Pancreas (tissue), 10 donors: ENCODE results near the gene ABCG2. TPM values are rescaled to one million over a fixed set of nuclear protein-coding genes. Genes with fewer than 3 reads are reported as not detected.

Experiments used
- ATAC-seq, 4 donors: fragments of 200-7000 bp; cut with Tn5 transposase; one replicate each; pipeline versions ENCODE4 v1.8.0 to v1.9.1; 2020; ENCODE audit warnings: mild to moderate bottlenecking in 4 of 4, moderate library complexity in 4 of 4
- DNase-seq, 6 donors: peaks; one replicate each; pipeline ENCODE4 v3.0.0-alpha.2; 2020
- FAIRE-seq: peaks from 2 replicates; lab custom pipeline; 2012; peaks lifted over from hg19 to GRCh38; lab: Jason Lieb, UNC
- H3K27ac ChIP-seq, 4 donors: fragments of 200-600 bp; sonication (generic); 1 replicate in 3 of 4; 2 replicates in 1 of 4; pipeline versions ENCODE4 v1.5.0 to v1.8.0; 2020
- H3K27me3 ChIP-seq, 4 donors: fragments of 200-600 bp; one replicate each; pipeline ENCODE4 v1.8.0; 2021
- H3K36me3 ChIP-seq, 3 donors: fragments of 200-600 bp; sonication (generic) in 1 of 3; one replicate each; pipeline versions ENCODE4 v1.5.0 to v1.8.0; 2020 to 2021
- H3K4me1 ChIP-seq, 3 donors: fragments of 200-600 bp; one replicate each; pipeline ENCODE4 v1.8.0; 2021
- H3K4me3 ChIP-seq, 4 donors: fragments of 200-600 bp; sonication (generic) in 2 of 4; one replicate each; pipeline versions ENCODE4 v1.5.0 to v1.8.0; 2020 to 2021
- H3K9me3 ChIP-seq, 4 donors: fragments of 200-600 bp; one replicate each; pipeline ENCODE4 v1.8.0; 2021
- WGBS, 2 donors: extraction: QIAGEN DNeasy Blood & Tissue Kit; methylation state at CpG; one replicate each; pipeline ENCODE4 v1.1.7; 2013; 5-methylcytosine and 5-hydroxymethylcytosine counted together
- intact Hi-C, 3 donors: fragments of 100-400 bp; cut with DNase I; formaldehyde crosslinking; loops; one replicate each; pipeline versions ENCODE4 v1.11.1 to v1.14.2; 2022
- polyA plus RNA-seq, 2 donors: library from polyadenylated mRNA; stranded (reverse); fragments of 200-250 nt; gene quantifications; one replicate each; pipeline ENCODE4 v1.2.3, GENCODE V29; 2013
- total RNA-seq, 6 donors: library from RNA; stranded (reverse); fragmentation: NEBNext Ultra II Directional in 4 of 6; extraction: Animal tissue kit (Norgen Biotek cat#: 25700) in 4 of 6; gene quantifications; one replicate each; pipeline versions ENCODE4 v1.2.1 to v1.2.4, GENCODE V29; 2021 to 2023
- TF ChIP-seq, protein P1 (sequence below), 4 donors: fragments of 200-600 bp; sonication (generic) in 3 of 4; IDR thresholded peaks; one replicate each; pipeline versions ENCODE4 v1.5.0 to v1.8.0; 2021; ENCODE audit warnings: antibody characterized with exemption in 4 of 4
- donor health status: healthy with polysubstance abuse.
- donor health status: DM: no; HTN: no; CAD: no; lungs with moderate emphysema.
- donor health status: DM: no; HTN: no; CAD: no.
- donor health status: control.
- donor health status: control.
- donor health status: Bipolar disorder and iron deficiency.
- donor health status: DM: yes; HTN: yes; CAD: no.
- donor health status: DM: no; HTN: no; CAD: no.
- donor health status: DM: no; HTN: no; CAD: no.
- donor health status: DM: yes; HTN: yes; CAD: no.

The ABCG2 gene
- total RNA-seq (under 1 TPM; 0.24 to 0.97 (median 0.45) TPM), polyA plus RNA-seq (under 1 TPM; 0.23 to 0.68 TPM)

DNA sequence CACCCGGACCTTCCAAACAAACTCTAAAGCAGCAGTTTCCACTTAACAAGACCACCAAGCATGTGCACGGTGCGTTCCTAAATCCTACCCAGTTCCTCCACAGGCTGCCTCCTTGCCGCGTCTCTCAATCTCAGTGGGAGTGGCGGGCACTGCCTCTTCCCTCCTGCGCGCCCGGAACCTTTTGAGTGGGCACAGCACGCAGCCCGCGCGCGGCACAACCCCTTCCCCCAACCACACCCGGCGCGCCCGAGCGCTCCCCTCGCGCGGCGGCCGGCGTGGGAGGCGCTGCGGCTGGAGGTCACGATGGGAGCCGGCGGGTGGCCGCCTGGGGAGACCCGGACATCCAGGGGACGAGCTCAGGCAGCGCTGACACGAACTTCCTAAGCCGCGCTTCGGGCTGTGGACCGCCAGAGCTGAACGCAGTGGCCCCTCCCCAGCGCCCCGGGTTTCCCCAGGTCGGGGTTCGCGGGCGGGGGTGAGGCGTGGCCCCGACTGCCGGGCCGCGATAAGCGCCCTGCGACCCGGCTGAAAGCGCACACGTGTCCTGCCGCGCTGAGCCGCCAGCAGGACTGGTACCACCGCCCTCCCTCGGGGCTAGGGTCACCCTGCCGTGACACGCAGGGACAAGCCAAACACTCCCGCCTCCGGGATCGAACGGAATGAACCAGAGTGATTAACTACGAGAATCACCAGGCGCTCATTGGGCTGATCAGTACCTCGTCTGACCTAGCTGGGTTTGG is at the start of gene ABCG2:
ABCG2 (minus strand) TSS at position 151 of the 740 bp plus-strand sequence. CDS start 18,644 bp downstream, outside the sequence.
- WGBS, 2 donors, result 0 to 1% methylated on average over 58 to 70 of the region's 70 CpGs
- peak; percentile 28 to 69 (median 63) for ATAC-seq
- no peaks in the 10 kb centered on the region for H3K36me3 ChIP-seq
- no peaks in the 10 kb centered on the region for H3K9me3 ChIP-seq
- H3K27ac ChIP-seq, result no peak within 1 kb of the TSS
- no peaks in the 10 kb centered on the region for H3K27me3 ChIP-seq
- peak within 1 kb of the TSS; percentile 29 to 62 (median 48) for H3K4me3 ChIP-seq
- TF ChIP-seq, protein P1, sequence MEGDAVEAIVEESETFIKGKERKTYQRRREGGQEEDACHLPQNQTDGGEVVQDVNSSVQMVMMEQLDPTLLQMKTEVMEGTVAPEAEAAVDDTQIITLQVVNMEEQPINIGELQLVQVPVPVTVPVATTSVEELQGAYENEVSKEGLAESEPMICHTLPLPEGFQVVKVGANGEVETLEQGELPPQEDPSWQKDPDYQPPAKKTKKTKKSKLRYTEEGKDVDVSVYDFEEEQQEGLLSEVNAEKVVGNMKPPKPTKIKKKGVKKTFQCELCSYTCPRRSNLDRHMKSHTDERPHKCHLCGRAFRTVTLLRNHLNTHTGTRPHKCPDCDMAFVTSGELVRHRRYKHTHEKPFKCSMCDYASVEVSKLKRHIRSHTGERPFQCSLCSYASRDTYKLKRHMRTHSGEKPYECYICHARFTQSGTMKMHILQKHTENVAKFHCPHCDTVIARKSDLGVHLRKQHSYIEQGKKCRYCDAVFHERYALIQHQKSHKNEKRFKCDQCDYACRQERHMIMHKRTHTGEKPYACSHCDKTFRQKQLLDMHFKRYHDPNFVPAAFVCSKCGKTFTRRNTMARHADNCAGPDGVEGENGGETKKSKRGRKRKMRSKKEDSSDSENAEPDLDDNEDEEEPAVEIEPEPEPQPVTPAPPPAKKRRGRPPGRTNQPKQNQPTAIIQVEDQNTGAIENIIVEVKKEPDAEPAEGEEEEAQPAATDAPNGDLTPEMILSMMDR (IDR thresholded peaks at IDR 0.05), result no peak
- no peaks in the 10 kb centered on the region for H3K4me1 ChIP-seq
- DNase-seq, result peak in 5 of 6 donors; percentile 8 to 66 (median 14)
- no peak for FAIRE-seq
- intact Hi-C loops, result no loop called here

DNA sequence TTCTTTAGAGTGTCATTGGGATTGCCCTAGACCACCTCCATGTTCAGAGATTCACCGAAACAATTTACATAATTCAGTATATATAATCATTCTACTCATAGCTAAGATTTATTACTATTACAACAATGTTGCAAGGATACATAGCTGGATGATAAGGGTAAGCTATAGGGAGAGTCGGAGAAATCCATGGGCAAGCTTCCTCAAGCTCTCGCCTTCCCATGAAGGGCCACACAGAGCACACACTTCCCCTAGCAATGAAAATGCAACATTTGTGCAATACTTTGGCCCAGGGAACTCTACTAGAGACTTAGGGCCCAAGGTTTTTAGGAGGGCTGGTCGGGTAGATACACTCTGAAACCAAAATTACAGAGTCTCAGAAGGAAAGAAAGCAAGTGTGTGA is 49.7 kb upstream of the ABCG2 start:
- Histone ChIP-seq H3K4me3 (no peak overlapping the region), H3K9me3 (no peaks in the 10 kb centered on the region), H3K36me3 (no peaks in the 10 kb centered on the region), H3K4me1 (no peaks in the 10 kb centered on the region), H3K27me3 (no peaks in the 10 kb centered on the region), H3K27ac (no peak overlapping the region)
- TF ChIP-seq, protein P1 (IDR thresholded peaks at IDR 0.05), result no peak
- WGBS, 2 donors, result 68 to 72% methylated on average over 4 of the region's 4 CpGs
- intact Hi-C loops, result loop anchor here in 1 of 3 donors (10.0 kb wide), 1 partner anchor 533 kb away; no protein-coding TSS in a partner anchor
- DNase-seq (no peak), FAIRE-seq (no peak), ATAC-seq (no peak)

DNA sequence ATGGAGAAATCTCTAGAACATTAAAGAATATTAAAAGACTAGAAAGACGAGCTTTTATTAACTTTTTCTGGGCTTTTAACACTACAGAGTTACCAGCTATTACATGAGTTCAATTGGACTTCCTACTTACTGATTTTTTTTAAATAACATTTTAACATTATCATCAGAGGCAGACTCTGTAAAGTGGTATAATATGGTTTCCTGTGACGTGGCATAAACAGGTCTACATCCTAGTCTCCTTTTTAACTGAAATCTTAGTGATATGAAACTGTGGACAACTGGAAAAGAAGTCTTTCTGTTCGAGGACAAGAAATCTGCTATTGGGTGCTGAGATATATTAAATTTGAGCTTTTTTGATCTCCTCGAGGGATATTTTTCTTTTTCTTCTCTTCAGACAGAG is 48.7 kb upstream of the ABCG2 start:
- Histone ChIP-seq H3K27me3 (no peaks in the 10 kb centered on the region), H3K36me3 (no peaks in the 10 kb centered on the region), H3K9me3 (no peaks in the 10 kb centered on the region), H3K4me3 (no peak overlapping the region), H3K4me1 (no peaks in the 10 kb centered on the region), H3K27ac (no peak overlapping the region)
- intact Hi-C loops, result loop anchor here in 1 of 3 donors (10.0 kb wide), 1 partner anchor 532 kb away; no protein-coding TSS in a partner anchor
- DNase-seq (no peak), FAIRE-seq (no peak), ATAC-seq (no peak)
- WGBS, 2 donors, result 68 to 72% methylated on average over 4 of the region's 4 CpGs
- TF ChIP-seq, protein P1 (IDR thresholded peaks at IDR 0.05), result no peak

DNA sequence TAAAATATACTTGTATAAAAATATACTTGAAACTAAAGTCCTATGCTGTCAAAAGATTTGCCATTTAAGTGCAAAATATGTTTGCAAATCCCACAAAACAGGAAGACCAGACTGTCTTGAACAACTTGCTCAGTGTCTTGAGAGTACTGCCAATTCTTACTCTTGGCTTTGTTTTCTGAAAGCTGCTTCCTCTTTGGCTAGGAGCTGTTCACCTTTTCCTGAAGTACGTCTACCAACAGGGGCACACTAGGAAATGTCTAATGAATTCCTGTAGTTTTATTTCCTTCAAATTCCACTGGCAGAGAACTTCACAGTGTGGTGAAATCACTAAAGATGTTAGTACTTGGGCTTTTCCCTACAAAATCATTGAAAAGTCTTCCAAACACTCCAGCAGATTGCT is 46.4 kb upstream of the ABCG2 start:
- TF ChIP-seq, protein P1 (IDR thresholded peaks at IDR 0.05), result no peak
- 5 to 11% methylated on average over 1 of the region's 1 CpG for WGBS, 2 donors

DNA sequence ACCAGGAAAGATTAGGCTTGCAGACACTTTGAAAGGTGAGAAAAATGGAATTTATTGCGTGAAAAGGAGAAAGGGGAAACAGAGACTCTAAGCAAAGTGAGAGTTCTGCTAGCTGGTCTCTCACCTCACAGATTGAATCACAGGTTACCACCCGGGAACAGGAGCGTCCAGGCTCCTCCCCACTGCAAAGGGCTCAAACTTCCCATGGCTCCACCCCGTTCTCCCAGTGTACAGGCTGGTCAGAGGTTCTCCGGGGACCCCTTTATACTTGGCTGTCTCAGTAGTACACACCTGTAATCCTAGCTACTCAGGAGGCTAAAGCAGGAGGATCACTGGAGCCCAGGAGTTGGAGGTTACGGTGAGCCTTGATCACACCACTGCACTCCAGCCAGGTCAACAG is 44.0 kb upstream of the ABCG2 start:
- WGBS, 2 donors, result 73 to 75% methylated on average over 6 of the region's 6 CpGs
- no peaks in the 10 kb centered on the region for H3K27me3 ChIP-seq
- FAIRE-seq, result no peak
- intact Hi-C loops, result loop anchor here in 1 of 3 donors (10.0 kb wide), 1 partner anchor 528 kb away; no protein-coding TSS in a partner anchor
- H3K9me3 ChIP-seq, result no peaks in the 10 kb centered on the region
- no peak overlapping the region for H3K4me3 ChIP-seq
- no peak for DNase-seq
- H3K27ac ChIP-seq, result no peak overlapping the region
- TF ChIP-seq, protein P1 (IDR thresholded peaks at IDR 0.05), result no peak
- no peak for ATAC-seq
- no peaks in the 10 kb centered on the region for H3K4me1 ChIP-seq
- H3K36me3 ChIP-seq, result no peaks in the 10 kb centered on the region

More for the DNA sequence above, 46.4 kb upstream of the ABCG2 start:
- intact Hi-C loops, result loop anchor here in 1 of 3 donors (10.0 kb wide), 1 partner anchor 530 kb away; no protein-coding TSS in a partner anchor
- DNase-seq (no peak), FAIRE-seq (no peak), ATAC-seq (peak in 1 of 4 donors; percentile 29)
- Histone ChIP-seq H3K4me3 (no peak overlapping the region), H3K27ac (no peak overlapping the region), H3K4me1 (no peaks in the 10 kb centered on the region), H3K36me3 (no peaks in the 10 kb centered on the region), H3K9me3 (no peaks in the 10 kb centered on the region), H3K27me3 (no peaks in the 10 kb centered on the region)
